ENCODE data around the gene BRD4. TPM values are rescaled to one million over a fixed set of nuclear protein-coding genes. Genes with fewer than 3 reads are reported as not detected.
A peak's percentile ranks its signal among the peaks of the same experiment; 100 is the strongest.

Gene BRD4
- total and polyA plus RNA-seq, 2 of the 13 experiments (the other 11 are each of a cell fraction or from before 2014, with no cell fraction given) = 10.5 to 11.4 TPM

DNA sequence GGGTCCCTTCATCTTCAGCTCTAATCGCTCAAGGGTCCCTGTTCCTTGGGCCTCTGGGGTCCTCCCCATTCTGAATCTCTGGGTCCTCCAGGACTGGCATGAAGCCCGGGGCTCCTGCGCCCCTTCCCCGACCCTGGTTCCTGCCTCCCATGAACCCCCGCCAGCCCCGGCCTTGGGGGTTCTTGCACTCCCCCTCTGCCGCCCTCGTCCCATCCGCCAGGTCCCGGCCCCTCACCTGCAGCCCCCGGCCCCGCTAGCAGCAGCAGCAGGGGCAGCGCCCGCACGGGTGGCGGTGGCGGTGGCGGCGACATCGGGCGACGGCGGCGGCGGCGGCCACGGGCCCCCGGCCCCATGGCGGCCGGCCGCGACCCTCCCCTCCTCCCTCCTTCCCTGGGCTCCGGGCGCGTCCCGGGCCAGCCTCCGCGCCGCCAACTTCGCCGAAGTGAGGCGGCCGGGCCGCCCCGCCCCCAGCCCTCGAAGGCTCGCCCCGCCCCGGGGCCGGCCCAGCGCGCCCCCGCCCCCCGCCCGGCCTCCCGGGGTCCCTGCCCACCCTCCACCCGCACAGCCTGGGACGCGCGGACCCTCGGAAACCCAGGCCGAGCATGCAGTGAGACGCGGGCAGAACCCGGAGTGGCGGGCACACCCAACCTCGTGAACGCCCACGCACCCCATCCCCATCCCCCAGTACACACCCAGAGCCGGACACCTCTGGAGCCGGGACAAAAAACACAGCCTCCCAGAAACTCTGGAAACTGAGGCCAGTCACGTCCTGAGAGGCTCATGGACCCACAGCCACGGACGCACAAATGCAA lies 131.6 kb downstream of the BRD4 start, which contains the start of gene NOTCH3:
Gene NOTCH3, minus strand, starts transcription at position 443 of the 812 bp plus-strand sequence. Its CDS starts 90 bp downstream, at position 353.
- no peaks in the 10 kb centered on the region for H3K9me3 ChIP-seq (ENCODE audit: low read length)
- peak within 1 kb of the TSS; percentile 90 for H3K4me2 ChIP-seq (ENCODE audit: low read depth, low read length)
- 2% methylated on average over 9 of the region's 74 CpGs for WGBS (ENCODE audit: low lambda C conversion rate)
- POLR2A ChIA-PET = no interaction called here
- H3K27ac ChIP-seq (ENCODE audit: extremely low read length, insufficient read depth, low read length) = no peak within 1 kb of the TSS
- H3K27me3 ChIP-seq (ENCODE audit: control insufficient read depth in 1 of 2, insufficient read depth in 2 of 2, low read length in 2 of 2) = peaks cover 3 to 30% of the 10 kb centered on the region in 2 experiments; a peak in 3 of 5 replicates
- H4K20me1 ChIP-seq (ENCODE audit: insufficient read depth, low read length) = no peaks in the 10 kb centered on the region; the same call in 1 of the 2 replicates
- in situ Hi-C loops (cut with HindIII; ENCODE audit: extremely low pct_ligation_motif_present, low pct_unique_long_range_greater_than_20kb) (no loop called here), intact Hi-C loops (cut with micrococcal nuclease; ENCODE audit: unreplicated experiment) (no loop called here)
- H3K36me3 ChIP-seq (replicated peaks in 1 of 2; ENCODE audit: control insufficient read depth in 1 of 2, insufficient read depth in 2 of 2, low read length in 2 of 2) = no peaks in the 10 kb centered on the region
- no peaks in the 10 kb centered on the region for H3K79me2 ChIP-seq (ENCODE audit: insufficient read depth, low read length)
- peak within 1 kb of the TSS; percentile 26 to 74 (median 58) for H3K4me3 ChIP-seq (replicated peaks in 1 of 3; ENCODE audit: insufficient read depth in 1 of 3, low read depth in 2 of 3, low read length in 3 of 3)
- H3K9ac ChIP-seq (ENCODE audit: insufficient read depth, low read depth, low read length) = no peak within 1 kb of the TSS
- DNase-seq (ENCODE audit: low spot score) (no peak), ATAC-seq (no peak), FAIRE-seq (no peak)
- no TSS peak for BruUV-seq (replicated peaks)
- no peak within 1 kb of the TSS for H2AFZ ChIP-seq (ENCODE audit: low read length)
- no peaks in the 10 kb centered on the region; the same call in 1 of the 2 replicates for H3K4me1 ChIP-seq (ENCODE audit: insufficient read depth, low read length)
- CTCF ChIA-PET (ENCODE audit: low intra/inter-chr PET ratio, low total read pairs) = no interaction called here
- TF ChIP-seq KDM2A (CRISPR knock-in tag; IDR thresholded peaks at IDR 0.05; ENCODE audit: borderline replicate concordance, low read depth) (no peak), ZNF468 (CRISPR knock-in tag; IDR thresholded peaks at IDR 0.05) (no peak), NR2F2 (IDR thresholded peaks at IDR 0.05; ENCODE audit: borderline replicate concordance, low read depth) (no peak), ZNF530 (CRISPR knock-in tag; IDR thresholded peaks at IDR 0.05; ENCODE audit: low read depth) (no peak), RFXAP (CRISPR knock-in tag; IDR thresholded peaks at IDR 0.05; ENCODE audit: borderline replicate concordance) (no peak), ZNF383 (CRISPR knock-in tag; IDR thresholded peaks at IDR 0.05; ENCODE audit: borderline replicate concordance) (no peak)
- TF ChIP-seq, protein P1, sequence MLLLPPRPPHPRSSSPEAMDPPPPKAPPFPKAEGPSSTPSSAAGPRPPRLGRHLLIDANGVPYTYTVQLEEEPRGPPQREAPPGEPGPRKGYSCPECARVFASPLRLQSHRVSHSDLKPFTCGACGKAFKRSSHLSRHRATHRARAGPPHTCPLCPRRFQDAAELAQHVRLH (CRISPR knock-in tag; IDR thresholded peaks at IDR 0.05; ENCODE audit: borderline replicate concordance, low read depth) = no peak
